K562 (cell line): ENCODE measurements around the gene PON3. TPM values are rescaled to one million over a fixed set of nuclear protein-coding genes. Genes with fewer than 3 reads are reported as not detected.

Experiments
- ATAC-seq: fragments of 200-7000 bp; cut with Tn5 transposase; 3 replicates; pipeline ENCODE4 v1.9.1; 2020; ENCODE audit warnings: moderate library complexity
- BruUV-seq: library from RNA; stranded (reverse); fragments of 400-500 nt; replicated peaks from 2 replicates; lab custom pipeline; 2021; lab: Mats Ljungman, UMichigan
- CTCF ChIA-PET: fragments of 300-600 bp; formaldehyde crosslinking; extraction: SDS; loops from one replicate; lab custom pipeline; 2021; ENCODE audit warnings: low intra/inter-chr PET ratio; lab: Yijun Ruan, JAX
- POLR2A ChIA-PET: fragments of 300-600, 350-650 bp; sonication (Branson Sonifier 250); formaldehyde crosslinking; extraction: SDS; loops from one replicate; lab custom pipeline; 2021; ENCODE audit warnings: antibody characterized with exemption, inconsistent platforms; lab: Yijun Ruan, JAX
- DNase-seq, 4 experiments: peaks; one replicate each; pipeline versions ENCODE4 v3.0.0 to v3.0.0-alpha.2; 2011 to 2018; ENCODE audit warnings: low spot score in 3 of 4, mixed read lengths in 3 of 4; ENCODE audit errors: extremely low read depth in 1 of 4
- FAIRE-seq: peaks from 2 replicates; lab custom pipeline; 2011; peaks lifted over from hg19 to GRCh38; lab: Jason Lieb, UNC
- H2AFZ ChIP-seq: 2 replicates; pipeline ENCODE4 v1.6.0; 2011; ENCODE audit warnings: low read depth, low read length, control low read depth, inconsistent platforms
- H3K27ac ChIP-seq: fragments of 200-600 bp; 3 replicates; pipeline ENCODE4 v1.8.0; 2011; ENCODE audit warnings: low read depth, mild to moderate bottlenecking, control low read depth, inconsistent platforms, low read length, moderate library complexity, mixed read lengths; ENCODE audit errors: extremely low read depth
- H3K27me3 ChIP-seq, 2 experiments: fragments of 300-600 bp in 1 of 2; 2 replicates in 1 of 2; 3 replicates in 1 of 2; pipeline versions ENCODE4 v1.6.0 to v1.8.0; 2011; ENCODE audit warnings: inconsistent platforms in 2 of 2, low read length in 2 of 2, mild to moderate bottlenecking in 1 of 2, mixed read lengths in 1 of 2, moderate library complexity in 1 of 2; ENCODE audit not compliant: control insufficient read depth in 2 of 2, insufficient read depth in 2 of 2
- H3K36me3 ChIP-seq: fragments of 300-600 bp; 3 replicates; pipeline ENCODE4 v1.8.0; 2011; ENCODE audit warnings: mild to moderate bottlenecking, low read length, inconsistent platforms; ENCODE audit not compliant: control insufficient read depth, insufficient read depth
- H3K4me1 ChIP-seq, 2 experiments: fragments of 200-600 bp in 1 of 2; replicated peaks in 1 of 2; 2 replicates in 1 of 2; 3 replicates in 1 of 2; pipeline versions ENCODE4 v1.5.1 to v1.8.0; 2011; ENCODE audit warnings: inconsistent platforms in 2 of 2, low read length in 2 of 2, mild to moderate bottlenecking in 1 of 2, mixed read lengths in 1 of 2, moderate library complexity in 1 of 2; ENCODE audit not compliant: control insufficient read depth in 2 of 2, insufficient read depth in 2 of 2
- H3K4me2 ChIP-seq: 2 replicates; pipeline ENCODE4 v1.6.1; 2011; ENCODE audit warnings: low read length, control low read depth, inconsistent platforms, mixed read lengths; ENCODE audit not compliant: insufficient read depth
- H3K4me3 ChIP-seq: fragments of 200-600 bp; sonication (generic), shearing (Covaris generic); 2 replicates; pipeline ENCODE4 v1.5.1; 2016; ENCODE audit warnings: control low read depth, inconsistent platforms
- H3K79me2 ChIP-seq: fragments of 200-600 bp; 3 replicates; pipeline ENCODE4 v1.8.0; 2011; ENCODE audit warnings: low read length, inconsistent platforms; ENCODE audit not compliant: control insufficient read depth, insufficient read depth
- H3K9ac ChIP-seq, 2 experiments: 2 replicates each; pipeline versions ENCODE4 v1.6.0 to v1.6.1; 2011; ENCODE audit warnings: low read depth in 2 of 2, low read length in 2 of 2, control low read depth in 1 of 2, inconsistent platforms in 1 of 2, mild to moderate bottlenecking in 1 of 2, mixed read lengths in 1 of 2; ENCODE audit not compliant: insufficient read depth in 1 of 2
- H3K9me1 ChIP-seq: one replicate; pipeline ENCODE4 v1.6.0; 2011; ENCODE audit warnings: inconsistent platforms, mild to moderate bottlenecking, low read length, moderate library complexity; ENCODE audit not compliant: control insufficient read depth, insufficient read depth
- H3K9me3 ChIP-seq: replicated peaks from 2 replicates; pipeline ENCODE4 v1.5.1; 2011; ENCODE audit warnings: low read depth, low read length, inconsistent platforms; ENCODE audit not compliant: control insufficient read depth, insufficient read depth
- H4K20me1 ChIP-seq: replicated peaks from 2 replicates; pipeline ENCODE4 v1.6.1; 2011; ENCODE audit warnings: low read length, inconsistent platforms, mixed read lengths; ENCODE audit not compliant: control insufficient read depth, insufficient read depth
- ATF3 ChIP-seq, 2 experiments: fragments of 450-650 bp in 1 of 2; sonication (generic) in 1 of 2; formaldehyde crosslinking in 1 of 2; IDR thresholded peaks in 1 of 2; conservative IDR thresholded peaks in 1 of 2; 2 replicates each; pipeline versions ENCODE4 v1.6.1 to v1.8.1; 2016 to 2023; ENCODE audit warnings: mild to moderate bottlenecking in 2 of 2, moderate library complexity in 2 of 2, inconsistent platforms in 1 of 2, missing genetic modification reagents in 1 of 2
- CBX2 ChIP-seq: fragments of 200-600 bp; sonication (generic); IDR thresholded peaks from one replicate; pipeline ENCODE4 v1.6.1; 2012; ENCODE audit warnings: mild to moderate bottlenecking, low read length, inconsistent platforms; ENCODE audit not compliant: insufficient read depth, poor library complexity, severe bottlenecking
- CCAR2 ChIP-seq: fragments of 200-400 bp; formaldehyde crosslinking; IDR thresholded peaks from 2 replicates; pipeline ENCODE4 v1.6.1; 2017; ENCODE audit warnings: mild to moderate bottlenecking, low read depth, low read length
- DMBX1 ChIP-seq: fragments of 250-450 bp; sonication (Bioruptor Pico); IDR thresholded peaks from 2 replicates; pipeline ENCODE4 v1.8.0; 2022; ENCODE audit warnings: inconsistent platforms, mild to moderate bottlenecking, moderate library complexity, borderline replicate concordance
- GABPB2 ChIP-seq: fragments of 250-450 bp; sonication (Bioruptor Pico); conservative IDR thresholded peaks from 2 replicates; pipeline ENCODE4 v1.5.1; 2021; ENCODE audit warnings: mild to moderate bottlenecking
- HINFP ChIP-seq: fragments of 450-650 bp; conservative IDR thresholded peaks from 2 replicates; pipeline ENCODE4 v1.6.1; 2016; ENCODE audit warnings: missing genetic modification characterization, low read depth, mild to moderate bottlenecking, control low read depth, missing compliant biosample characterization
- RFX7 ChIP-seq: fragments of 250-450 bp; sonication (Bioruptor Pico); IDR thresholded peaks from 2 replicates; pipeline ENCODE4 v1.5.1; 2021; ENCODE audit warnings: mild to moderate bottlenecking
- ZBTB12 ChIP-seq: fragments of 250-450 bp; sonication (Bioruptor Pico); IDR thresholded peaks from 2 replicates; pipeline ENCODE4 v1.4.0; 2020
- ZBTB26 ChIP-seq: fragments of 450-650 bp; formaldehyde crosslinking; IDR thresholded peaks from 2 replicates; pipeline ENCODE4 v1.4.0; 2022; ENCODE audit warnings: missing genetic modification characterization
- ZNF121 ChIP-seq: sonication (generic); formaldehyde crosslinking; conservative IDR thresholded peaks from 2 replicates; pipeline ENCODE4 v1.8.0; 2022; ENCODE audit warnings: missing genetic modification reagents
- WGBS: fragments of 100-300 bp; shearing (Covaris generic); methylation state at CpG from one replicate; pipeline ENCODE4 v1.1.6; 2016; ENCODE audit warnings: low coverage, mixed read lengths; ENCODE audit not compliant: insufficient coverage; ENCODE audit errors: missing lambda C conversion rate; 5-methylcytosine and 5-hydroxymethylcytosine counted together
- in situ Hi-C: fragments of 300-500 bp; cut with MboI; formaldehyde crosslinking; loops from 4 replicates; pipeline ENCODE4 v1.15.0; 2018; ENCODE audit warnings: inconsistent platforms, mixed read lengths
- intact Hi-C: fragments of 100-400 bp; cut with micrococcal nuclease; formaldehyde crosslinking; loops from 2 replicates; pipeline ENCODE4 v1.14.2; 2022
- polyA plus RNA-seq, 8 experiments: library from polyadenylated mRNA; depleted of rRNA in 4 of 8; stranded (reverse) in 5 of 8; unstranded in 3 of 8; fragments of >200 nt; fragmentation: Nextera tagmentation in 2 of 8; fragmentation: Illumina TruSeq in 1 of 8; extraction: Ambion mirVana in 2 of 8; extraction: Trizol in 1 of 8; gene quantifications; 2 replicates each; pipeline versions ENCODE4 v1.2.1 to v1.2.3, GENCODE V29; 2011 to 2014; ENCODE audit warnings: inconsistent platforms in 1 of 8, missing spikeins in 1 of 8
- total RNA-seq, 7 experiments: library from RNA; depleted of rRNA in 6 of 7; stranded (reverse); fragments of >200 nt in 6 of 7; fragmentation: Illumina TruSeq in 2 of 7; extraction: Trizol in 2 of 7; gene quantifications; 2 replicates each; pipeline versions ENCODE4 v1.2.1 to v1.2.3, GENCODE V29; 2011 to 2021; ENCODE audit warnings: low replicate concordance in 1 of 7

PON3 gene
- total and polyA plus RNA-seq, 9 of the 15 experiments (the other 6 are each of a cell fraction or from before 2014, with no cell fraction given), result 0.15 to 0.38 (median 0.18) TPM; not detected in 6

GRCh38 chr7:95373323-95373722 lies 22.9 kb downstream of the PON3 start:
- Histone ChIP-seq H3K36me3 (no peaks in the 10 kb centered on the region), H3K27ac (no peak overlapping the region), H4K20me1 (no peaks in the 10 kb centered on the region), H3K9ac (no peak overlapping the region), H2AFZ (no peak overlapping the region), H3K4me1 (no peaks in the 10 kb centered on the region)
- in situ Hi-C loops (no loop called here), intact Hi-C loops (no loop called here)
- no TSS peak for BruUV-seq
- POLR2A ChIA-PET, result no interaction called here
- FAIRE-seq (no peak), ATAC-seq (no peak)
- no peak for TF ChIP-seq ZNF121 (CRISPR knock-in tag)
- TF ChIP-seq RFX7 (CRISPR knock-in tag), result no peak
- TF ChIP-seq, all 486 proteins: peak for 0
- no peaks in the 10 kb centered on the region for H3K9me1 ChIP-seq
- H3K27me3 ChIP-seq, result no peaks in the 10 kb centered on the region
- CTCF ChIA-PET, result no interaction called here
- no peak for DNase-seq
- H3K4me3 ChIP-seq, result no peak overlapping the region
- no peak overlapping the region for H3K4me2 ChIP-seq
- H3K79me2 ChIP-seq, result no peaks in the 10 kb centered on the region
- 4% methylated on average over 4 of the region's 4 CpGs for WGBS
- no peaks in the 10 kb centered on the region for H3K9me3 ChIP-seq

GRCh38 chr7:95368235-95368634 lies 27.9 kb downstream of the PON3 start:
- intact Hi-C loops (no loop called here), in situ Hi-C loops (no loop called here)
- Histone ChIP-seq H3K36me3 (no peaks in the 10 kb centered on the region), H3K9me1 (no peaks in the 10 kb centered on the region), H3K9me3 (no peaks in the 10 kb centered on the region), H2AFZ (no peak overlapping the region), H3K79me2 (no peaks in the 10 kb centered on the region), H4K20me1 (no peaks in the 10 kb centered on the region), H3K4me2 (no peak overlapping the region), H3K9ac (no peak overlapping the region), H3K4me3 (no peak overlapping the region), H3K4me1 (no peaks in the 10 kb centered on the region), H3K27ac (no peak overlapping the region), H3K27me3 (peaks cover 0 to 2% of the 10 kb centered on the region in 2 experiments; a peak in 1 of 5 replicates)
- CTCF ChIA-PET, result no interaction called here
- DNase-seq (no peak), ATAC-seq (no peak), FAIRE-seq (no peak)
- WGBS, result 0% methylated on average over 3 of the region's 3 CpGs
- POLR2A ChIA-PET, result interaction anchor here (0.8 kb wide), 1 partner anchor 18 kb away, joined by 3 read pairs; no protein-coding TSS in a partner anchor
- BruUV-seq, result no TSS peak
- TF ChIP-seq CCAR2, result no peak
- TF ChIP-seq CBX2, result no peak
- no peak for TF ChIP-seq HINFP (tag)
- no peak for TF ChIP-seq ZBTB12 (CRISPR knock-in tag)
- TF ChIP-seq GABPB2, result no peak
- TF ChIP-seq ATF3 (IDR thresholded peaks at IDR 0.05), result no peak
- no peak for TF ChIP-seq ATF3 (CRISPR knock-in tag; conservative IDR thresholded peaks at IDR 0.05)
- TF ChIP-seq ZBTB26 (CRISPR knock-in tag), result no peak
- TF ChIP-seq DMBX1 (CRISPR knock-in tag), result no peak
